GM12891 (cell line): Measurements from ENCODE around the gene RPAIN.

Source experiments
- DNase-seq: peaks from one replicate; pipeline ENCODE4 v3.0.0; 2011; ENCODE audit warnings: low spot score; ENCODE audit not compliant: insufficient read length
- FAIRE-seq: peaks from 2 replicates; lab custom pipeline; 2011; peaks lifted over from hg19 to GRCh38; lab: Jason Lieb, UNC
- PAX5 ChIP-seq: IDR thresholded peaks from 2 replicates; pipeline ENCODE4 v1.6.1; 2011; ENCODE audit warnings: low read length, moderate library complexity, mild to moderate bottlenecking; ENCODE audit not compliant: insufficient read depth, severe bottlenecking
- POLR2A ChIP-seq: IDR thresholded peaks from 2 replicates; pipeline ENCODE4 v1.6.1; 2011; ENCODE audit warnings: low read depth, low read length, control low read depth
- POLR2AphosphoS5 ChIP-seq: IDR thresholded peaks from 2 replicates; pipeline ENCODE4 v1.6.1; 2011; ENCODE audit warnings: low read depth, low read length, control low read depth
- POU2F2 ChIP-seq: IDR thresholded peaks from 2 replicates; pipeline ENCODE4 v1.6.1; 2011; ENCODE audit warnings: low read depth, mild to moderate bottlenecking, control low read depth, low read length, moderate library complexity
- SPI1 ChIP-seq: IDR thresholded peaks from 2 replicates; pipeline ENCODE4 v1.6.1; 2011; ENCODE audit warnings: low read depth, low read length, control low read depth
- TAF1 ChIP-seq: IDR thresholded peaks from 2 replicates; pipeline ENCODE4 v1.6.1; 2011; ENCODE audit warnings: low read depth, low read length, control low read depth

RPAIN gene

DNA sequence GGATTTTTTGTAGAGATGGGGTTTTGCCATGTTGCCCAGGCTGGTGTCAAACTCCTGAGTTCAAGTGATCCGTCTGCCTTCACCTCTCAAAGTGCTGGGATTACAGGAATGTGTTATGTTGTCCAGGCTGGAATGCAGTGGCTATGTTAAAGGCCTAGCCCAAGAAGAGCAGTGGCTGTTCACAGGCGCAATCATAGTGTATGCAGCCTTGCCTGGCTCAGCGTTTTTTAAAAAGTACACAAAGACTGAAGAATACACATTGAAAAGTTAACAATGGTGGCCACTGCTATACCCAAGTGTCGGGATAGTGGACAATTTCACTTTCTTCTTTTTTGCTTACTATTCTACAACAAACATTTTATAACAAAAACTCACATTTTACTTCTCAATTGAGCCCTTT is 59.0 kb downstream of the RPAIN start:
- TF ChIP-seq TAF1 (no peak), SPI1 (no peak), POLR2AphosphoS5 (no peak), POLR2A (no peak), PAX5 (no peak), POU2F2 (no peak)
- FAIRE-seq = no peak
- DNase-seq = no peak

DNA sequence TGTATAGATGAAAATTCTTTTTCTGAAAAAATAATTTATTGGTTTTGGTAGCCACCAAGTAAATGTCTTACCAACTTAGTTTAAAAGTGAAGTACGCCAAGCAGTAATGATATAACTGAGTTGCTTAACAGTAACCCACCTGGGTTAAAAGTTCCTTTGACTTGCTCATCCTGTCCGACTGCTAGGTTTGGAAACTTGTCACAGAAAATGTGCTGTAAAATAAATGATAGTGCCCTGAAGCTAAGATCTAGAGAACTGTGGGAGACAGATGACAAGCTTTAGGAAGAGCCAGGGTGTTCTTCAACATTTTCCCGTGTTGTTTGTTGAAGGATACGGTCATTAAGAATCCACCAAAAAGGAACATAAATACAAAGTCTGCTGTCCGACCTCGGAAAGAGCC is 61.0 kb downstream of the RPAIN start:
- no peak for FAIRE-seq

DNA sequence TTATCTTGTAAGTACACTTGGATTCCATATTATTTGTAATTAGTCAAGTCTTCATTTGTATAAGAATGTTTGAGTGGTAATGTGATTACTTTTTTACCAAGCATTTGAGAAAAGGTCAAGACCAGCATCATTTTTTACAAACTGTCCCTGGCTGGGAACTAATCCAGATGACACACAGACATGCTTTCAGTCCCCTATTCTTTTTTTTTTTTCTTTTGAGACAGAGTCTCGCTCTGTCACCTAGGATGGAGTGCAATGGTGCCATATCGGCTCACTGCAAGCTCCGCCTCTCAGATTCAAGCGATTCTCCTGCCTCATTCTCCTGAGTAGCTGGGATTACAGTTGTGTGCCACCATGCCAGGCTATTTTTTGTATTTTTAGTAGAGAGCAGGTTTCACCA is 61.5 kb downstream of the RPAIN start:
- DNase-seq (no peak), FAIRE-seq (no peak)
- no peak for TF ChIP-seq POLR2A

More for the DNA sequence above, 61.0 kb downstream of the RPAIN start:
- DNase-seq = no peak
- TF ChIP-seq POU2F2 = no peak
- TF ChIP-seq POLR2A = no peak
- no peak for TF ChIP-seq PAX5
- TF ChIP-seq TAF1 = no peak
- TF ChIP-seq SPI1 = no peak
- no peak for TF ChIP-seq POLR2AphosphoS5
